ENCODE data around the gene FBXO2. TPM values are rescaled to one million over a fixed set of nuclear protein-coding genes. Genes with fewer than 3 reads are reported as not detected.
A peak's percentile ranks its signal among the peaks of the same experiment; 100 is the strongest.

Gene FBXO2
- total RNA-seq, 1 donor from 2014 or later = 1.4 TPM

- H3K27ac Mint-ChIP-seq (ENCODE audit: unreplicated experiment) = no peak overlapping the region
- no peak for DNase-seq (ENCODE audit: extremely low spot score, unreplicated experiment)
Observed at GRCh38 chr1:11648732-11649158, 5.5 kb downstream of the FBXO2 start.

GRCh38 chr1:11648039-11648438 lies 6.2 kb downstream of the FBXO2 start:
- Mint-ChIP-seq H3K27me3 (ENCODE audit: unreplicated experiment) (peaks cover 6% of the 10 kb centered on the region), H3K4me1 (ENCODE audit: unreplicated experiment) (peaks cover 12% of the 10 kb centered on the region), H3K4me3 (ENCODE audit: unreplicated experiment) (no peak overlapping the region), H3K36me3 (ENCODE audit: unreplicated experiment) (no peaks in the 10 kb centered on the region), H3K9me3 (ENCODE audit: unreplicated experiment) (no peaks in the 10 kb centered on the region), H3K27ac (ENCODE audit: unreplicated experiment) (no peak overlapping the region)
- DNase-seq (ENCODE audit: extremely low spot score, unreplicated experiment) = no peak
- TF ChIP-seq CTCF (IDR thresholded peaks at IDR 0.05) = no peak

More at GRCh38 chr1:11648732-11649158, 5.5 kb downstream of the FBXO2 start:
- peaks cover 6% of the 10 kb centered on the region for H3K27me3 Mint-ChIP-seq (ENCODE audit: unreplicated experiment)
- peaks cover 12% of the 10 kb centered on the region for H3K4me1 Mint-ChIP-seq (ENCODE audit: unreplicated experiment)
- H3K4me3 Mint-ChIP-seq (ENCODE audit: unreplicated experiment) = no peak overlapping the region
- no peaks in the 10 kb centered on the region for H3K9me3 Mint-ChIP-seq (ENCODE audit: unreplicated experiment)
- H3K36me3 Mint-ChIP-seq (ENCODE audit: unreplicated experiment) = no peaks in the 10 kb centered on the region
- no peak for TF ChIP-seq CTCF (IDR thresholded peaks at IDR 0.05)

GRCh38 chr1:11647333-11647732 lies 6.9 kb downstream of the FBXO2 start:
- H3K4me3 Mint-ChIP-seq (ENCODE audit: unreplicated experiment) = no peak overlapping the region
- peaks cover 12% of the 10 kb centered on the region for H3K4me1 Mint-ChIP-seq (ENCODE audit: unreplicated experiment)
- no peak for TF ChIP-seq CTCF (IDR thresholded peaks at IDR 0.05)
- H3K9me3 Mint-ChIP-seq (ENCODE audit: unreplicated experiment) = no peaks in the 10 kb centered on the region
- no peak for DNase-seq (ENCODE audit: extremely low spot score, unreplicated experiment)
- peaks cover 6% of the 10 kb centered on the region for H3K27me3 Mint-ChIP-seq (ENCODE audit: unreplicated experiment)
- H3K36me3 Mint-ChIP-seq (ENCODE audit: unreplicated experiment) = no peaks in the 10 kb centered on the region
- no peak overlapping the region for H3K27ac Mint-ChIP-seq (ENCODE audit: unreplicated experiment)

GRCh38 chr1:11646317-11646716 lies 7.9 kb downstream of the FBXO2 start:
- no peak for TF ChIP-seq CTCF (IDR thresholded peaks at IDR 0.05)
- Mint-ChIP-seq H3K27me3 (ENCODE audit: unreplicated experiment) (peaks cover 6% of the 10 kb centered on the region), H3K4me1 (ENCODE audit: unreplicated experiment) (peaks cover 12% of the 10 kb centered on the region), H3K36me3 (ENCODE audit: unreplicated experiment) (no peaks in the 10 kb centered on the region), H3K27ac (ENCODE audit: unreplicated experiment) (no peak overlapping the region), H3K4me3 (ENCODE audit: unreplicated experiment) (no peak overlapping the region), H3K9me3 (ENCODE audit: unreplicated experiment) (no peaks in the 10 kb centered on the region)
- DNase-seq (ENCODE audit: extremely low spot score, unreplicated experiment) = no peak

GRCh38 chr1:11645670-11646265 lies 8.5 kb downstream of the FBXO2 start:
- peak; percentile 83 for TF ChIP-seq CTCF (IDR thresholded peaks at IDR 0.05)
- no peaks in the 10 kb centered on the region for H3K9me3 Mint-ChIP-seq (ENCODE audit: unreplicated experiment)
- H3K36me3 Mint-ChIP-seq (ENCODE audit: unreplicated experiment) = no peaks in the 10 kb centered on the region
- peaks cover 4% of the 10 kb centered on the region for H3K27me3 Mint-ChIP-seq (ENCODE audit: unreplicated experiment)
- peak; percentile 92 for DNase-seq (ENCODE audit: extremely low spot score, unreplicated experiment)
- H3K4me3 Mint-ChIP-seq (ENCODE audit: unreplicated experiment) = no peak overlapping the region
- H3K4me1 Mint-ChIP-seq (ENCODE audit: unreplicated experiment) = peaks cover 6% of the 10 kb centered on the region
- H3K27ac Mint-ChIP-seq (ENCODE audit: unreplicated experiment) = no peak overlapping the region
